Osteocyte (in vitro differentiated cells): ENCODE results near the gene INTS1. TPM values are rescaled to one million over a fixed set of nuclear protein-coding genes. Genes with fewer than 3 reads are reported as not detected.

ENCODE experiments used
- DNase-seq: peaks from one replicate; pipeline ENCODE4 v3.0.0; 2021; ENCODE audit warnings: mixed read lengths; ENCODE audit not compliant: unreplicated experiment; ENCODE audit errors: extremely low spot score
- H3K27ac Mint-ChIP-seq: one replicate; pipeline ENCODE4 v1.8.0; 2021; ENCODE audit warnings: mild to moderate bottlenecking, mixed read lengths; ENCODE audit not compliant: unreplicated experiment
- H3K27me3 Mint-ChIP-seq: one replicate; pipeline ENCODE4 v1.8.0; 2021; ENCODE audit warnings: mixed read lengths; ENCODE audit not compliant: unreplicated experiment
- H3K36me3 Mint-ChIP-seq: one replicate; pipeline ENCODE4 v1.8.0; 2021; ENCODE audit warnings: mixed read lengths; ENCODE audit not compliant: unreplicated experiment
- H3K4me1 Mint-ChIP-seq: one replicate; pipeline ENCODE4 v1.8.0; 2021; ENCODE audit warnings: mixed read lengths; ENCODE audit not compliant: unreplicated experiment
- H3K4me3 Mint-ChIP-seq: one replicate; pipeline ENCODE4 v1.8.0; 2021; ENCODE audit warnings: mild to moderate bottlenecking, moderate library complexity, mixed read lengths; ENCODE audit not compliant: unreplicated experiment
- H3K9me3 Mint-ChIP-seq: one replicate; pipeline ENCODE4 v1.8.0; 2021; ENCODE audit warnings: mixed read lengths; ENCODE audit not compliant: unreplicated experiment
- total RNA-seq: library from RNA; stranded (reverse); gene quantifications from 2 replicates; pipeline ENCODE4 v1.2.1, GENCODE V29; 2021
- TF ChIP-seq, protein P1 (sequence below): fragments of 200-600 bp; sonication (generic); IDR thresholded peaks from 2 replicates; pipeline ENCODE4 v1.5.0; 2021; ENCODE audit warnings: antibody characterized with exemption, mild to moderate bottlenecking, moderate library complexity

INTS1 gene
- total RNA-seq, 1 donor from 2014 or later = 121 TPM

DNA sequence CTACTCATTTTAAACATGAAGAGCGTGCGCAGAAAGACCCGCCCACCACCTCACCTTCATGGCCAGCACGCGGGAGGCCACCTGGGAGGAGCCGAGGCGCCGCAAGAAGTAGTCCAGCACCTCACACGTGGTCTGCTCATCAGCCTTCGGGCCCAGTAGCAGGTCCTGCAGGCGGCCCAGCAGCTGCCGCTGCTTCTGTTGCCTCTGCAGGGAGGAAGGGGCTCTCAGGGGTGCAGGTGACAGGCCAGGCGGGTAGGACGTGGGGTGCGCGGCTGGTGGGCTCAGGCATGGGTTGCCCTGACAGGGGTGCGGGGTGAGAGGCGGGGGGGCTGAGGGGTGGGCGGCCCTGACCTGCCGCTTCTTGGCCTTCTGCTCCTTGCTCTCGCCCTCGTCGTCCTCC is 17.6 kb downstream of the INTS1 start:
- Mint-ChIP-seq H3K27ac (no peak overlapping the region), H3K36me3 (peaks cover 37% of the 10 kb centered on the region), H3K4me1 (no peaks in the 10 kb centered on the region), H3K27me3 (no peaks in the 10 kb centered on the region), H3K9me3 (no peaks in the 10 kb centered on the region), H3K4me3 (no peak overlapping the region)
- TF ChIP-seq, protein P1, sequence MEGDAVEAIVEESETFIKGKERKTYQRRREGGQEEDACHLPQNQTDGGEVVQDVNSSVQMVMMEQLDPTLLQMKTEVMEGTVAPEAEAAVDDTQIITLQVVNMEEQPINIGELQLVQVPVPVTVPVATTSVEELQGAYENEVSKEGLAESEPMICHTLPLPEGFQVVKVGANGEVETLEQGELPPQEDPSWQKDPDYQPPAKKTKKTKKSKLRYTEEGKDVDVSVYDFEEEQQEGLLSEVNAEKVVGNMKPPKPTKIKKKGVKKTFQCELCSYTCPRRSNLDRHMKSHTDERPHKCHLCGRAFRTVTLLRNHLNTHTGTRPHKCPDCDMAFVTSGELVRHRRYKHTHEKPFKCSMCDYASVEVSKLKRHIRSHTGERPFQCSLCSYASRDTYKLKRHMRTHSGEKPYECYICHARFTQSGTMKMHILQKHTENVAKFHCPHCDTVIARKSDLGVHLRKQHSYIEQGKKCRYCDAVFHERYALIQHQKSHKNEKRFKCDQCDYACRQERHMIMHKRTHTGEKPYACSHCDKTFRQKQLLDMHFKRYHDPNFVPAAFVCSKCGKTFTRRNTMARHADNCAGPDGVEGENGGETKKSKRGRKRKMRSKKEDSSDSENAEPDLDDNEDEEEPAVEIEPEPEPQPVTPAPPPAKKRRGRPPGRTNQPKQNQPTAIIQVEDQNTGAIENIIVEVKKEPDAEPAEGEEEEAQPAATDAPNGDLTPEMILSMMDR = no peak
- no peak for DNase-seq

DNA sequence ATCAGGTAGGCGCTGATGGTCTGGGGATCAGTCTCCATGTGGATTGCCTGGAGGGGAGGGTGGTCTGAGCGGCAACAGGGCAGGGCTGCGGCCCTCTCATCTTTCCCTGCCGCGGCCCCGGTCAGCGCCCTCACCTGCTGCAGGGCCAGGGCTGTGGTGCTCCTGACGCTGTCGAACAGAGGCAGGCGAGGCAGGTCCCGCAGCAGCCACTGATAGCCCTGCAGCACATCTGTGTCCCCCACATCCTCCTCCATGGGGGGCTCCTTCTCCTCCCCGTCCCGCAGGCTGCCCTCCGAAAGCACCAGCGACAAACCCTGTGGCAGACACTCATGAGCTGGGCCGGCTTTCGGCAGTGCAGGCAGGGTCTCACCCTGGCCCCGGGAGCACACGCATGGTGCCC is 19.0 kb downstream of the INTS1 start:
- Mint-ChIP-seq H3K27me3 (no peaks in the 10 kb centered on the region), H3K27ac (no peak overlapping the region), H3K36me3 (peaks cover 28% of the 10 kb centered on the region), H3K4me1 (no peaks in the 10 kb centered on the region), H3K4me3 (no peak overlapping the region), H3K9me3 (no peaks in the 10 kb centered on the region)
- TF ChIP-seq, protein P1 = no peak
- DNase-seq = no peak

DNA sequence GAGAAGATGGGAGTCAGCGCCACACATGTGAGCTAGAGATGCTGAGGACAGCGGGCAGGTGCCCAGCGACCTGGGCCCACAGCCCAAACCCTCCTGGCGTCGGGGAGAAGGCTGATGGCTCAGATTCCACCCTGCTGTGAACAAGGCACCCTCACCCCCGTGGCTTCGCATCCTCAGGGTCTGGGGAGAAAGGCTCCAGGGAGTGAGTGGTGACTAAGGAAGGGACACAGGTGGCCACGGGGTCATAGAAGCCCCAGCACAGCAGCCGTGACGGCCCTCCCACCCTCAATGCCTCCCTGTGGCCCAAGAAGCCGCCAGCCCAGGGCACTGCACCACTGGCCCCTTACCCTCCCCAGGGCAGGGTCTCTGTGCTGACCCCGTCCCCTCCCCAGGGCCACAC is 19.6 kb downstream of the INTS1 start:
- Mint-ChIP-seq H3K9me3 (no peaks in the 10 kb centered on the region), H3K27ac (no peak overlapping the region), H3K27me3 (no peaks in the 10 kb centered on the region), H3K4me3 (no peak overlapping the region), H3K36me3 (peaks cover 28% of the 10 kb centered on the region), H3K4me1 (no peaks in the 10 kb centered on the region)
- no peak for DNase-seq
- TF ChIP-seq, protein P1 = no peak

DNA sequence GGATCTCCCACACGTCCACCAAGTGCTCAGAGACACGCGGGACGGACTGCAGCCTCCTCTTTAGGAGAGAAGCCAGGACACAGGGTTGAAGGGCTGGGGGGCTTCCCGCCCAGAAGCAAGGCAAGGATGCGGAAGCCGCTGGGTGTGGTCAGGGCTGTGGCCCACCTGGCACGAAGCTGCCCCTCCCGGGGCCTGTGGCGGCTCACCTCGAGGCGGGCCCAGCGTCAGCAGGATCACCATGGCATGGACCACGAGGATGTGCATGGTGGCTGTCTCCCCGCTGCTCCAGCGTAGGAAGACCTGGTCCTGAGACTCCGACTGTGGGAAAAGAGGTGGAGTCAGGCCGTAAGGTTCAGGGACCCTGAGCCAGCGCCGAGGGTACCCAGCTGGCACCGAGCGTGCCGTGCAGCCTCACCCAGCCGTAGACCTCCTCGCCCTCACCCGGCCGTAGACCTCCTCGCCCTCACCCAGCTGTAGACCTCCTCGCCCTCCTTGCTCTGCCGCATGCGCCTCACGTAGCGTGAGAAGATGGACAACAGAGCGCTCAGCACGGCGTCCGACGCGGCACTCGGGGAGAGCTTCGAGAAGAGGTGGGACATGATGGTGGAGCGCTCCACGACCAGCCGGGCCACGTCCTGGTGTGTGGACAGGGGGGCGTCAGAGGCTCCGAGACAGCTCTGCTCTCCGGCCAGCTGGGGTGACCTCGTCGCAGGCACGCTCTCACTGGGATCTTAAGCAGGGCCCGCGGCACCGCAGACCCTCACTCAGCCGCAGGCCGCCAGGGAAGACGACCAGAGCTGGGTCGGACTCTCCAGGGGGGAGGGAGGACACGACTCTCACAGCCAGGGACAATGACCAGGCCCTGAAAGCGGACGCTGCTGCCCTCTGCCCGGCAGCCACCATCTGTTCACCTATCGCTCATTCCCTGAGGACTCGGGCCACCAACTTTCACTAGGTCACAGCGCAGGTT is 20.4 kb downstream of the INTS1 start:
- Mint-ChIP-seq H3K4me1 (no peaks in the 10 kb centered on the region), H3K36me3 (peaks cover 28% of the 10 kb centered on the region), H3K27ac (no peak overlapping the region), H3K9me3 (no peaks in the 10 kb centered on the region), H3K4me3 (no peak overlapping the region), H3K27me3 (no peaks in the 10 kb centered on the region)
- TF ChIP-seq, protein P1 = no peak
- no peak for DNase-seq

DNA sequence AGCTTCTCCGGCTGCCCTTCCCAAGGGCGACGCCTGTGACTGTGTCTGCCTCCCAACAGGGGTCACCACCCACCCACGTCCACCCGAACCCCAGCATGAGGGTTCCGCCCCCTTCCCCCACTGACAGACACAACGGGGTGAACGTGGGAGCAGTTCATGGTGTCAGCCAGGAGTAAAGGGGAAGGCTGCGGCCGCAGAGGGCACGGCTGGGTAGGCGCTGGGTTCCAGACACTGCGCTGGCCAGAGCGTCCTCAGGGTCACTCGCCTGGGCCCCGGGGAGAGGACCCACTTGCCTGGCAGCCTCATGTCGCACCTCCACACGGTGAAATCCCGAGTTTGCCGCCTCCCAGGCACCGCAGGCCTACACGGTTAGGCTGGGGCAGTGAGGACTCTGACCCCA is 21.1 kb downstream of the INTS1 start:
- no peaks in the 10 kb centered on the region for H3K9me3 Mint-ChIP-seq
- no peaks in the 10 kb centered on the region for H3K4me1 Mint-ChIP-seq
- no peak overlapping the region for H3K4me3 Mint-ChIP-seq
- no peaks in the 10 kb centered on the region for H3K27me3 Mint-ChIP-seq
- TF ChIP-seq, protein P1 = no peak
- DNase-seq = no peak
- peaks cover 23% of the 10 kb centered on the region for H3K36me3 Mint-ChIP-seq
- no peak overlapping the region for H3K27ac Mint-ChIP-seq
